Fibroblast of gingiva (primary cell): Measurements from ENCODE around the gene NACC2.

ENCODE experiments used
- DNase-seq: peaks from one replicate; pipeline ENCODE4 v3.0.0-alpha.2; 2011; ENCODE audit warnings: low read depth

NACC2 gene

GRCh38 chr9:136092741-136093140 lies 2.3 kb downstream of the NACC2 start:
- no peak for DNase-seq

- no peak for DNase-seq
Observed at GRCh38 chr9:136092353-136092650, 2.8 kb downstream of the NACC2 start.

- DNase-seq = no peak
Observed at GRCh38 chr9:136091582-136092352, 3.3 kb downstream of the NACC2 start.

- no peak for DNase-seq
Observed at GRCh38 chr9:136090768-136091581, 4.1 kb downstream of the NACC2 start.

- DNase-seq = no peak
Observed at GRCh38 chr9:136090056-136090735, 4.9 kb downstream of the NACC2 start.

GRCh38 chr9:136089697-136090045 lies 5.4 kb downstream of the NACC2 start:
- DNase-seq = peak; percentile 32

GRCh38 chr9:136088939-136089696 lies 6.0 kb downstream of the NACC2 start:
- no peak for DNase-seq

- no peak for DNase-seq
Observed at GRCh38 chr9:136088481-136088938, 6.6 kb downstream of the NACC2 start.

- DNase-seq = no peak
Observed at GRCh38 chr9:136087741-136088480, 7.2 kb downstream of the NACC2 start.

GRCh38 chr9:136086951-136087740 lies 7.9 kb downstream of the NACC2 start:
- DNase-seq = no peak

GRCh38 chr9:136086213-136086881 lies 8.7 kb downstream of the NACC2 start:
- DNase-seq = no peak

- no peak for DNase-seq
Observed at GRCh38 chr9:136085815-136086212, 9.3 kb downstream of the NACC2 start.

GRCh38 chr9:136084063-136084944 lies 10.8 kb downstream of the NACC2 start:
- no peak for DNase-seq

GRCh38 chr9:136083558-136084062 lies 11.5 kb downstream of the NACC2 start:
- DNase-seq = no peak

- no peak for DNase-seq
Observed at GRCh38 chr9:136082496-136083361, 12.4 kb downstream of the NACC2 start.

- DNase-seq = no peak
Observed at GRCh38 chr9:136081826-136082495, 13.1 kb downstream of the NACC2 start.

- no peak for DNase-seq
Observed at GRCh38 chr9:136081113-136081825, 13.8 kb downstream of the NACC2 start.
